Measurements from ENCODE around the gene YBX3.

Gene YBX3

DNA sequence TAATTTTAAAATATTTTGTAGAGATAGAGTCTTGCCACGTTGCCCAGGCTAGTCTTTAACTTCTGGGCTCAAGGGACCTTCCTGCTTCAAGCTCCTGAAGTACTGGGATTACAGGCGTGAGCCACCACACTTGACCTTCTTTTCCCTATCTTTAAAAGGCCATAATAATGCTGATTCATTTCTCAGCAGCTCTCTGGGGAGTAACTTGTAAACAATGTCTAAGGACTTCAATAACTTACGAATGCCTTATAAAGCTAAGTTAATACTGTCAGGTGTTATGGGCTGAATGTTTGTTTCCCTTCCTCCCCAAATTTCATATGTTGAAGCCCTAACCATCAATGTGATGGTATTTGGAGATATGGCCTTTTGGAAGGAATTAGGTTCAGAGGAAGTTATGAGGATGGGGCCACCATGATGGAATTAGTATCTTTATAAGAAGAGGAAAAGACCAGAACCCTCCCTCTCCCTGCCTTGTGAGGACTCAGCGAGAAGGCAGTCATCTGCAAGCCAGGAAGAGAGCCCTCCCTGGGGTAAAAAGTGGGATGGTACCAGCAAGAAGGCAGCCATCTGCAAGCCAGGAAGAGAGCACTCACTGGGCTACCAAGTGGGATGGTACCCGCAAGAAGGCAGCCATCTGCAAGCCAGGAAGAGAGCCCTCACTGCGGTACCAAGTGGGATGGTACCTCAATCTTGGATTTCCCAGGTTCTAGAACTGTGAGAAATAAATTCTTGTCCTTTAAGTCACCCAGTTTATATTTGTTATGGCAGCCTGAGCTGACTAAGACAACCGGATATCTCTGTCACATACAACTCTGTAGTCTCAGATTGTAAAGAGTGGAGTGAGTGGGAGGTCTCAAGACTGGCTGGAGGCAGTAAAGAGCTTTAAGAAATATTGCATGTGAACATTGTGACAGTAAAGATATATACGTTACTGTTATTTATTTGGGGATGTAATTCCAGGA is 16.3 kb upstream of the YBX3 start:
- H3K4me3 ChIP-seq (ENCODE audit: low read depth, low read length): no peak overlapping the region
- H3K9ac ChIP-seq (ENCODE audit: low read length): no peak overlapping the region
- H3K9me3 ChIP-seq (ENCODE audit: control insufficient read depth, insufficient read depth, low read depth, low read length): no peaks in the 10 kb centered on the region
- H3K27me3 ChIP-seq (ENCODE audit: control insufficient read depth, insufficient read depth, low read length): no peaks in the 10 kb centered on the region
- H3K4me1 ChIP-seq (ENCODE audit: control insufficient read depth, insufficient read depth, low read length): 0 out of 2 replicates have a peak, but pooled peaks cover 3% of the 10 kb centered on the region
- H3K36me3 ChIP-seq (ENCODE audit: control insufficient read depth, insufficient read depth, low read length): no peaks in the 10 kb centered on the region
- no peak overlapping the region for H3K27ac ChIP-seq (ENCODE audit: low read depth, low read length)

DNA sequence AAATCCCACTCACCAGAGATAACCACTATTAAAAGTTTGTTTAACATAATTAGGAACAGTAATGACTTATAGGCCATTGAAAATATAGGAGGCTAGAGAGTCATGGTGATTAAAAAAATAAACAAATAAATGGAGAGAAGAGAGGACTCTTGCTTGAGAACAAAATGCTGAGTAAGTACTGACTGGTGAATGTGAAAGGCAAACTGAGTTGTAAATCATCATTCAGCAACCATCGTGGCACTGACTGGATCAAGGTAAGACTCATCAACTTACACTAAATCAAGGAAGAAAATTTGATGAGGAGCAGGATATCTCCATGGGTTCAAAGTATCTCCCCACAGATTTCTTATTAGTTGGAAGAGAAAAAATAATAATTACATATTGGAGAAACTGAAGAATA is 14.1 kb upstream of the YBX3 start:
- Histone ChIP-seq H3K9me3 (ENCODE audit: control insufficient read depth, insufficient read depth, low read depth, low read length) (no peaks in the 10 kb centered on the region), H3K9ac (ENCODE audit: low read length) (no peak overlapping the region), H3K27ac (ENCODE audit: low read depth, low read length) (no peak overlapping the region), H3K27me3 (ENCODE audit: control insufficient read depth, insufficient read depth, low read length) (no peaks in the 10 kb centered on the region), H3K36me3 (ENCODE audit: control insufficient read depth, insufficient read depth, low read length) (no peaks in the 10 kb centered on the region), H3K4me1 (ENCODE audit: control insufficient read depth, insufficient read depth, low read length) (0 out of 2 replicates have a peak, but pooled peaks cover 3% of the 10 kb centered on the region), H3K4me3 (ENCODE audit: low read depth, low read length) (no peak overlapping the region)

DNA sequence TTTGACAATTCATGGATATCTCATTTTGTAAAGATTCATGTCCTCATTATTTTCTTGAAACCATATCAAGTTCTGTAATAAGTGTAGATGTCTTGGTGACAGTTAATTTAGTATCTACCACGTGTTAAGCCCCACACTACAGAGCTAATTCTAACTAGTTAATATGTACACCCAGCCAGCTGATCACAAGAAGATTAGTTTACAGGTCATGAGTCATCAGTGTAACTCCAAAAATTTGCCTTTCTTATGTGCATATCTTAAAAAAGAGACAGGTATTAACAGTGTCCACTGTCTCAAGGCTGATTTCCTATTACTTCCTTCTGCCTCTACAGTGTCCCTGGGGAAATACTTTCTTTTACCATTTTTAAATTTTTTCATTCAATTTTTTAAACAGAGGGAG is 13.3 kb upstream of the YBX3 start:
- Histone ChIP-seq H3K36me3 (ENCODE audit: control insufficient read depth, insufficient read depth, low read length) (no peaks in the 10 kb centered on the region), H3K4me1 (ENCODE audit: control insufficient read depth, insufficient read depth, low read length) (0 out of 2 replicates have a peak, but pooled peaks cover 3% of the 10 kb centered on the region), H3K27ac (ENCODE audit: low read depth, low read length) (no peak overlapping the region), H3K4me3 (ENCODE audit: low read depth, low read length) (no peak overlapping the region), H3K9me3 (ENCODE audit: control insufficient read depth, insufficient read depth, low read depth, low read length) (no peaks in the 10 kb centered on the region), H3K27me3 (ENCODE audit: control insufficient read depth, insufficient read depth, low read length) (no peaks in the 10 kb centered on the region), H3K9ac (ENCODE audit: low read length) (no peak overlapping the region)

DNA sequence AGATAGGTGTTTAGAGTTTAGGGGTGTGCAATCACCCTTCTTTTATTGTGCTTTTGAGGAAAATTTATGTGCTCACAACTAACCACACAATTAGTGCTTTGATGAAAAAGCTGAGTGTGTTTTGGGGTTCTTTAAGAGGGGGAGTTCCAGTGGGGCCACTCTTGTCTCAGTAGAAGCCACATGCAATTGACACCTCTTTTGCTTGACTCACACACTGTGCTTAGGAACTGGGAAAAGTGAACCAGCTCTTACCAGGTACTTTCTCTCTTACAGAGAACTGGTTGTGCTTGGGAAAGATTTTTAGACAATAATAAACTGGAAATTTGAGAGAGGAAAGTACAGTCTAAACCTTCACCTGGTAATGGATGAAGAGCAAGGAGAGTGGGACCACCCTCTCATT is 12.3 kb upstream of the YBX3 start:
- Histone ChIP-seq H3K27ac (ENCODE audit: low read depth, low read length) (no peak overlapping the region), H3K4me3 (ENCODE audit: low read depth, low read length) (no peak overlapping the region), H3K27me3 (ENCODE audit: control insufficient read depth, insufficient read depth, low read length) (no peaks in the 10 kb centered on the region), H3K9ac (ENCODE audit: low read length) (no peak overlapping the region), H3K36me3 (ENCODE audit: control insufficient read depth, insufficient read depth, low read length) (no peaks in the 10 kb centered on the region), H3K9me3 (ENCODE audit: control insufficient read depth, insufficient read depth, low read depth, low read length) (no peaks in the 10 kb centered on the region), H3K4me1 (ENCODE audit: control insufficient read depth, insufficient read depth, low read length) (0 out of 2 replicates have a peak, but pooled peaks cover 3% of the 10 kb centered on the region)

DNA sequence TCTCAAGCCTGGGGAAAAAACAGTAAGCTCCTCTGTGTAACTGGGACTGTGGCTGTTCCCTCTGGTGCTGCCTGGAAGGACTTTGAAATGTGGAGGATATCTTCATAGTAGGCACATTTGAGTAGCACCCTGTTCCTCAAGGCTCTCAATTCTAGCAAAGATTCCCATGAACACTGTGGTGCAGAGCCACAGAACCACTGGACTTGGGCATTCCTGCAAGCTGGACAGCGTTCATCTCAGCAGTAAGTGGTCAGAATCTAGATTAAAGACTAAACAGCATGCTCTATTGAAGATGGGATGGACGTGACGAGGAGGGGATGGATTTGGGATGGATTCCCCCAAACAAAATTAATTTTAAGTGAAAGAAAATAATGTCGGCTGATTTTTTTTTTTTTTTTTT is 9.4 kb upstream of the YBX3 start:
- Histone ChIP-seq H3K27me3 (ENCODE audit: control insufficient read depth, insufficient read depth, low read length) (no peaks in the 10 kb centered on the region), H3K4me3 (ENCODE audit: low read depth, low read length) (no peak overlapping the region), H3K9ac (ENCODE audit: low read length) (no peak overlapping the region), H3K4me1 (ENCODE audit: control insufficient read depth, insufficient read depth, low read length) (no peaks in the 10 kb centered on the region), H3K36me3 (ENCODE audit: control insufficient read depth, insufficient read depth, low read length) (no peaks in the 10 kb centered on the region), H3K27ac (ENCODE audit: low read depth, low read length) (no peak overlapping the region), H3K9me3 (ENCODE audit: control insufficient read depth, insufficient read depth, low read depth, low read length) (no peaks in the 10 kb centered on the region)

DNA sequence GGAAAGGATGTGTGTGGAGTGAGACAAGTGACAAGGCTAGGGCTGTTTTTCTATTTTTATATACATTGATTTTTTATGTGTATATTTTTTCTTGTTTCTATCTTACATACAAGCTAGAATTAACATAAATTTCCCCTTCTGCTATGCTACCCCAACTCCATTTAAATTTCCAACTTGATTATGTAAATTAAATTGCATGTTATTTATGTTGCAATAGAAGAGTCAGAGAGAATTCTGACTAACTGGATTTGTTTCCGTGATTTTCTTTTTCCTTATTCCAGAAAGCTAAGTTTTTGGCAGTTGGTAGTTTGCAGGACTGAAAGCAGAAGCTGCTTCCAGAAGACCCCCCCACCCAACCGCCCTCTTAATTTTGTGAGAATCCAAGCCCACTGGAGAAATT is 8.9 kb upstream of the YBX3 start:
- Histone ChIP-seq H3K27me3 (ENCODE audit: control insufficient read depth, insufficient read depth, low read length) (no peaks in the 10 kb centered on the region), H3K36me3 (ENCODE audit: control insufficient read depth, insufficient read depth, low read length) (no peaks in the 10 kb centered on the region), H3K4me3 (ENCODE audit: low read depth, low read length) (no peak overlapping the region), H3K9me3 (ENCODE audit: control insufficient read depth, insufficient read depth, low read depth, low read length) (no peaks in the 10 kb centered on the region), H3K27ac (ENCODE audit: low read depth, low read length) (no peak overlapping the region), H3K9ac (ENCODE audit: low read length) (no peak overlapping the region), H3K4me1 (ENCODE audit: control insufficient read depth, insufficient read depth, low read length) (no peaks in the 10 kb centered on the region)

DNA sequence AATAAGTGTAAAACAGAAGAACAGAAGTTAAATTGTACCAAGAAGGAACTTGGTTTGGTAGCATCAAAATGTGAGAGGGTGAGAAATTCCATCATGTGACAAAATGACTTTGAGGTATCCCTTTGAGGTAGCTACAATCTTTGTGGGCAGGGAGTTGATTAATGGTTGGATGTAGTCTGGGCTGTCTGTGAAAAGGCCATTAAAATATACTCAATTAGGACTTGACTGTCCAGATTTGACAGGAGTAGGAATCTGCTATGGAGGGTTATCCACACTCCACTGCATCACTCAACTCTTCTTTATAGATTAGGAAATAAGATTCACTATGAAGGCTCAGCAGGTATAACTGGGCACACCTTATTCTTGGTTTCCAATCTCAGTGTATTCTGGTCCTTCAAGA is 7.4 kb upstream of the YBX3 start:
- no peaks in the 10 kb centered on the region for H3K27me3 ChIP-seq (ENCODE audit: control insufficient read depth, insufficient read depth, low read length)
- H3K36me3 ChIP-seq (ENCODE audit: control insufficient read depth, insufficient read depth, low read length): no peaks in the 10 kb centered on the region
- H3K27ac ChIP-seq (ENCODE audit: low read depth, low read length): no peak overlapping the region
- no peaks in the 10 kb centered on the region for H3K4me1 ChIP-seq (ENCODE audit: control insufficient read depth, insufficient read depth, low read length)
- no peak overlapping the region for H3K4me3 ChIP-seq (ENCODE audit: low read depth, low read length)
- no peaks in the 10 kb centered on the region for H3K9me3 ChIP-seq (ENCODE audit: control insufficient read depth, insufficient read depth, low read depth, low read length)
- H3K9ac ChIP-seq (ENCODE audit: low read length): no peak overlapping the region

DNA sequence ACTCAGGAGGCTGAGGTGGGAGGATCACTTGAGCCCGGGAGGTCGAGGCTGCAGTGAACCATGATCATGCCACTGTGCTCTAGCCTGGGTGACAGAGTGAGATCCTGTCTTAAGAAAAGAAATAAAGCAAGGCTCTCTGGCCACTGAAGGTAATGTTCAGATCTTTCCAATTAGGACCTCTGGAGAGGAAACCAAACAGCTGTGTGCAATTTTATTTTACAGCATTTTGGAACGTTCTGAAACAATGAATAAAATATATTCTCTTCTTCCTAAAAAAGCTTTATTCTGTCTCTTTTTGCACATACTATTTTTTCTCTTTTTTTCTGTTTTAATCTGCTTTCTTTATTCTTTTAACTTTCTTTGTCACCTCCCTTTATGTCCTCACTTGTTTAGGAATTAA is 5.0 kb upstream of the YBX3 start:
- no peaks in the 10 kb centered on the region for H3K36me3 ChIP-seq (ENCODE audit: control insufficient read depth, insufficient read depth, low read length)
- no peak overlapping the region for H3K27ac ChIP-seq (ENCODE audit: low read depth, low read length)
- H3K27me3 ChIP-seq (ENCODE audit: control insufficient read depth, insufficient read depth, low read length): peaks cover 9% of the 10 kb centered on the region; the same call in 1 of the 2 replicates

DNA sequence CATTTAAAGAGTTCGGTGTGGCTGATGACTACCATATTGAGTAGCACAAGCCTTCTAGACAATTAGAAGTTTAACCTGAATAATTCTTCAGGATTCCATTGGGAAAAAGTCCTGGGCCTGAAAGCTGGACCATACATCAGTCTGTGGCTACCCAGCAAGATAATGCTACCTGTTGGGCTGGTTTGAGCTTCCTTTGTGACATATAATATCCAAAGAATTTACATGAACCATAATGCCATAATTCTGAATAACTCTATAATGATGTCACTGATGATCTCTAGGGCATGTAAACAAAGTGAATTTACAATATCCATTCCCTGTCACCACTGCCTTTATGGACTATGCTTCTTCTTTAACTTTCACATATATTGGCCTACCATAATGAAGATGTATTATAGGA is 3.8 kb upstream of the YBX3 start:
- H3K9me3 ChIP-seq (ENCODE audit: control insufficient read depth, insufficient read depth, low read depth, low read length): no peaks in the 10 kb centered on the region
- H3K27ac ChIP-seq (ENCODE audit: low read depth, low read length): no peak overlapping the region
- no peak overlapping the region for H3K4me3 ChIP-seq (ENCODE audit: low read depth, low read length)

More for the DNA sequence above, 5.0 kb upstream of the YBX3 start:
- Histone ChIP-seq H3K9ac (ENCODE audit: low read length) (no peak overlapping the region), H3K9me3 (ENCODE audit: control insufficient read depth, insufficient read depth, low read depth, low read length) (no peaks in the 10 kb centered on the region), H3K4me1 (ENCODE audit: control insufficient read depth, insufficient read depth, low read length) (0 out of 2 replicates have a peak, but pooled peaks cover 3% of the 10 kb centered on the region), H3K4me3 (ENCODE audit: low read depth, low read length) (no peak overlapping the region)

DNA sequence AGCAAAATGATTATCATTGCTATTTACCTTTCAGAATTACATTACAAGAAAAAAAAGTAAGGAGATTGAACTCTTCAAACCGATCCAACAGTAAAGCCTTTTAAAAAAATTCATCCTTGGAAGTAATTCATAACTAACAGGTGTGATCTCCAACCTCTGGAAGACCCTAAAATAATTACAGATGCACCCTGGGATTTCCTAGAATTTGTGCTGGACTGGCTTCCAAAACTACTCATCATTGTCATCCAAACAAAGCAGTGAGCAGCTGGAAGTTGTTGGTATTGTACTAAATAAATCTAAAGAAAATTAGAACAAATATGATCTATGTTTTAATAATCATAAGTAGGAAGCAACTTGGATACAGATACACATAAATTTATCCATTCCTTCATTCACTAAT is 1.9 kb upstream of the YBX3 start:
- Histone ChIP-seq H3K9ac (ENCODE audit: low read length) (no peak overlapping the region), H3K27me3 (ENCODE audit: control insufficient read depth, insufficient read depth, low read length) (peaks cover 9% of the 10 kb centered on the region; the same call in 1 of the 2 replicates), H3K9me3 (ENCODE audit: control insufficient read depth, insufficient read depth, low read depth, low read length) (no peaks in the 10 kb centered on the region)

More for the DNA sequence above, 3.8 kb upstream of the YBX3 start:
- H3K4me1 ChIP-seq (ENCODE audit: control insufficient read depth, insufficient read depth, low read length): 0 out of 2 replicates have a peak, but pooled peaks cover 3% of the 10 kb centered on the region
- H3K9ac ChIP-seq (ENCODE audit: low read length): no peak overlapping the region
- H3K27me3 ChIP-seq (ENCODE audit: control insufficient read depth, insufficient read depth, low read length): peaks cover 9% of the 10 kb centered on the region; the same call in 1 of the 2 replicates
- no peaks in the 10 kb centered on the region for H3K36me3 ChIP-seq (ENCODE audit: control insufficient read depth, insufficient read depth, low read length)

DNA sequence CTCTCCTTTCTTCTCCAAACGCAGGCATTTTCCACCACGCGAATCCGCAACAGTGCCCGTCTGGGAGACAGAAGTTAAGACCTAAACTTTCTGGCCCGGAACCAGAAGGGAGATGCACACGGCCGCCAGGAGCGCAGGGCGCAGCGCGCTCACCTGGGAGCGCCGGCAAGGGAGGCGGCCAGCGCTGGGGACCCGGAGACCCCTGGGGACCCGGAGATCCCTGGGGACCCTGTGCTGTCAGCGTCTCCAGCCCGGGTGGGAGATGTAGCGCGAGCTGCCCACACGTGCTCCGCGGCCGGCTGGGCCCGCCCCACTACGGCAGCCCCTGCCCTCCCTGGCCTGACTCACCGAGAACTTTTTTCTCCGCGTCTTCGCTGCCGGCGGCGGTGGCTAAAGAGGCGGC is 620 bp downstream of the YBX3 start:
- H3K27me3 ChIP-seq (ENCODE audit: control insufficient read depth, insufficient read depth, low read length): peaks cover 9% of the 10 kb centered on the region; the same call in 1 of the 2 replicates
- no peaks in the 10 kb centered on the region for H3K9me3 ChIP-seq (ENCODE audit: control insufficient read depth, insufficient read depth, low read depth, low read length)
- H3K9ac ChIP-seq (ENCODE audit: low read length): peak overlapping the region; percentile 90
- H3K36me3 ChIP-seq (ENCODE audit: control insufficient read depth, insufficient read depth, low read length): peaks cover 5% of the 10 kb centered on the region; the same call in 1 of the 2 replicates
- H3K4me1 ChIP-seq (ENCODE audit: control insufficient read depth, insufficient read depth, low read length): peaks cover 39% of the 10 kb centered on the region
- peak overlapping the region; percentile 72 for H3K4me3 ChIP-seq (ENCODE audit: low read depth, low read length)
- peak overlapping the region; percentile 64; the same call in 1 of the 2 replicates for H3K27ac ChIP-seq (ENCODE audit: low read depth, low read length)

More for the DNA sequence above, 1.9 kb upstream of the YBX3 start:
- Histone ChIP-seq H3K4me3 (ENCODE audit: low read depth, low read length) (no peak overlapping the region), H3K4me1 (ENCODE audit: control insufficient read depth, insufficient read depth, low read length) (peaks cover 14% of the 10 kb centered on the region), H3K27ac (ENCODE audit: low read depth, low read length) (no peak overlapping the region), H3K36me3 (ENCODE audit: control insufficient read depth, insufficient read depth, low read length) (no peaks in the 10 kb centered on the region)

Measured in HUES6 (cell line).